Neural crest cell (in vitro differentiated cells): ENCODE results near the gene LAMA1. TPM values are rescaled to one million over a fixed set of nuclear protein-coding genes. Genes with fewer than 3 reads are reported as not detected.
A peak's percentile ranks its signal among the peaks of the same experiment; 100 is the strongest.

Experiments
- DNase-seq: peaks from one replicate; pipeline ENCODE4 v3.0.0; 2021; ENCODE audit warnings: low read depth, mixed read lengths, low spot score
- H3K27ac Mint-ChIP-seq: one replicate; pipeline ENCODE4 v1.8.0; 2021; ENCODE audit warnings: mild to moderate bottlenecking, mixed read lengths; ENCODE audit not compliant: unreplicated experiment
- H3K27me3 Mint-ChIP-seq: 2 replicates; pipeline ENCODE4 v1.8.0; 2021; ENCODE audit warnings: low read depth, mild to moderate bottlenecking, mixed read lengths
- H3K36me3 Mint-ChIP-seq: 2 replicates; pipeline ENCODE4 v1.8.0; 2021; ENCODE audit warnings: low read depth, mild to moderate bottlenecking, mixed read lengths
- H3K4me1 Mint-ChIP-seq: 2 replicates; pipeline ENCODE4 v1.8.0; 2021; ENCODE audit warnings: mixed read lengths
- H3K4me3 Mint-ChIP-seq: one replicate; pipeline ENCODE4 v1.8.0; 2021; ENCODE audit warnings: mild to moderate bottlenecking, mixed read lengths
- H3K9me3 Mint-ChIP-seq: 2 replicates; pipeline ENCODE4 v1.8.0; 2021; ENCODE audit warnings: mixed read lengths
- CTCF ChIP-seq: fragments of 200-600 bp; sonication (generic); conservative IDR thresholded peaks from 2 replicates; pipeline ENCODE4 v1.5.0; 2021; ENCODE audit warnings: antibody characterized with exemption, mild to moderate bottlenecking
- total RNA-seq: library from RNA; stranded (reverse); gene quantifications from 2 replicates; pipeline ENCODE4 v1.2.1, GENCODE V29; 2021

Gene LAMA1
- total RNA-seq, 1 donor from 2014 or later, result 102 TPM

- peak overlapping the region; percentile 27 for H3K27ac Mint-ChIP-seq
- no peaks in the 10 kb centered on the region for H3K9me3 Mint-ChIP-seq
- H3K4me3 Mint-ChIP-seq, result no peak overlapping the region
- no peak for TF ChIP-seq CTCF
- H3K36me3 Mint-ChIP-seq, result peaks cover 43% of the 10 kb centered on the region
- no peaks in the 10 kb centered on the region for H3K27me3 Mint-ChIP-seq
- no peak for DNase-seq
- peaks cover 16% of the 10 kb centered on the region for H3K4me1 Mint-ChIP-seq
These were observed 170.1 kb downstream of the LAMA1 start for GRCh38 chr18:6947338-6948030.

DNA sequence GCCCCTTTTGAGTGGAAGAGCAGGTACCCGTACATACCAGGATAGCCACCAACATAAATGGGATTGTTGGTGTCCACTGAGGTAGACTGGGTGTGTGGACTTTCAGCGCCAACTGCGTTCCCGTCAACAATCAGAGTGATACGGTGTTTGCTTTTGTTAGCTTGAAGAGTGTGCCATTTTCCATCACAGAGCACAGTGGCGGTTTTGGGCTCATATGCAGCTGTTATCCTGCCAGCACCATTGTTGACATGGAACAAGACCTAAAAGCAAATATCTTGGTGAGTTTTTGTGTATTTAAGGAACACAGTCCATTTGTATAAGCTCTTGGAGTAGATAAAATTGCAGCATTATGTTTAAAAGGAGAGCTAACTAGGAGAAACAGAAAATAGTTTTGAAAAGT is 174.5 kb downstream of the LAMA1 start:
- peaks cover 33% of the 10 kb centered on the region for H3K36me3 Mint-ChIP-seq
- H3K27me3 Mint-ChIP-seq, result no peaks in the 10 kb centered on the region
- DNase-seq, result no peak
- no peak overlapping the region for H3K27ac Mint-ChIP-seq
- TF ChIP-seq CTCF, result no peak
- peaks cover 8% of the 10 kb centered on the region for H3K4me1 Mint-ChIP-seq
- no peak overlapping the region for H3K4me3 Mint-ChIP-seq
- H3K9me3 Mint-ChIP-seq, result no peaks in the 10 kb centered on the region

- H3K4me1 Mint-ChIP-seq, result peaks cover 11% of the 10 kb centered on the region
- TF ChIP-seq CTCF, result no peak
- no peaks in the 10 kb centered on the region for H3K27me3 Mint-ChIP-seq
- H3K9me3 Mint-ChIP-seq, result no peaks in the 10 kb centered on the region
- H3K4me3 Mint-ChIP-seq, result no peak overlapping the region
- H3K27ac Mint-ChIP-seq, result no peak overlapping the region
- DNase-seq, result no peak
- peaks cover 37% of the 10 kb centered on the region for H3K36me3 Mint-ChIP-seq
These were observed 174.9 kb downstream of the LAMA1 start for GRCh38 chr18:6942742-6943141.

DNA sequence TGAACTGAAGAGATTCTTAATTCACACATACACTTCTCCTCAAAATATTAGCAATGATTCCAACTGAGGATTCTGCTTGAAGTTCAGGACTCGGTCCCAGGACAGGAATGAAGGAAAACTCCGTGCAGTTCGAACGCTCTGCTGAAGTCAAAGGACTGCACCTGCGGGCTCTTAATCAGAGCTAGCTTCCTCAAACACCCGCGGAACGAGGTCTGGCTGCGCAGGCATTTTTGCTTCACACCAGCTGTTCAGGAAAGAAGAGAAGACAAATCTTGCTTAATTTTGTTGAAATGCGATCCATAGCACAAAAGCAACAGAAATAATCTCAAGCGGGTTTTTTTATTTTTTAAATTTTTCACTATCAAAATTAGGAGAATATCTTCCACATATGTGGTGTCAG is 175.6 kb downstream of the LAMA1 start:
- Mint-ChIP-seq H3K9me3 (no peaks in the 10 kb centered on the region), H3K36me3 (peaks cover 41% of the 10 kb centered on the region), H3K27ac (peak overlapping the region; percentile 37), H3K4me3 (no peak overlapping the region), H3K27me3 (no peaks in the 10 kb centered on the region), H3K4me1 (peaks cover 14% of the 10 kb centered on the region)
- TF ChIP-seq CTCF, result no peak
- DNase-seq, result no peak

- Mint-ChIP-seq H3K27me3 (no peaks in the 10 kb centered on the region), H3K4me1 (peaks cover 27% of the 10 kb centered on the region), H3K9me3 (no peaks in the 10 kb centered on the region), H3K4me3 (no peak overlapping the region), H3K27ac (no peak overlapping the region), H3K36me3 (peaks cover 45% of the 10 kb centered on the region)
- TF ChIP-seq CTCF, result no peak
- no peak for DNase-seq
These were observed 177.1 kb downstream of the LAMA1 start for GRCh38 chr18:6940451-6940850.
